Astrocyte (in vitro differentiated cells and primary cell): ENCODE results near the gene SLC25A40.

Source experiments
- EZH2 ChIP-seq: IDR thresholded peaks from 2 replicates; pipeline ENCODE4 v1.6.1; 2012; ENCODE audit warnings: mild to moderate bottlenecking, low read length, inconsistent platforms; ENCODE audit not compliant: insufficient read depth
- TF ChIP-seq, protein P1 (sequence below): IDR thresholded peaks from 2 replicates; pipeline ENCODE4 v1.5.1; 2011; ENCODE audit warnings: low read depth, mild to moderate bottlenecking, inconsistent platforms, low read length, moderate library complexity; ENCODE audit not compliant: insufficient read depth

DNA sequence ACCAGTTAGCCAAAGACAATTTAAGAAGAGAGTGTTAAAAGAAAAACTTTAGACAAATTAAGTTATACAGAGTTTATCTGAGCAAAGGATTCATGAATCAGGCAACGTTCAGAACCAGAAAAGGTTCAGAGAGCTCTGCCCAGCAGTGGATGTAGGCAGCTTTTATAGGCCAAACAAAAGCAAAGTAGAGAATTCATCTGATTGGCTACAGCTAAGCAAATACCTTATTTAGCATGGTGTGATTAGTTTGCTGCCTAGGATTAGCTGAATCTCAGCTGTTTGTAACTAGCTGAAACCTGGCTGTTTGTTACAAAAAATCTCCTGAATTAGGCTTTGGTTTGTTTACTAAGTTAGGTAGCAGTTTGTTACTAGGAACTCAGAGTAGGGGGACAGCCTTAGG, 66.0 kb downstream of the SLC25A40 start:
- TF ChIP-seq, protein P1, sequence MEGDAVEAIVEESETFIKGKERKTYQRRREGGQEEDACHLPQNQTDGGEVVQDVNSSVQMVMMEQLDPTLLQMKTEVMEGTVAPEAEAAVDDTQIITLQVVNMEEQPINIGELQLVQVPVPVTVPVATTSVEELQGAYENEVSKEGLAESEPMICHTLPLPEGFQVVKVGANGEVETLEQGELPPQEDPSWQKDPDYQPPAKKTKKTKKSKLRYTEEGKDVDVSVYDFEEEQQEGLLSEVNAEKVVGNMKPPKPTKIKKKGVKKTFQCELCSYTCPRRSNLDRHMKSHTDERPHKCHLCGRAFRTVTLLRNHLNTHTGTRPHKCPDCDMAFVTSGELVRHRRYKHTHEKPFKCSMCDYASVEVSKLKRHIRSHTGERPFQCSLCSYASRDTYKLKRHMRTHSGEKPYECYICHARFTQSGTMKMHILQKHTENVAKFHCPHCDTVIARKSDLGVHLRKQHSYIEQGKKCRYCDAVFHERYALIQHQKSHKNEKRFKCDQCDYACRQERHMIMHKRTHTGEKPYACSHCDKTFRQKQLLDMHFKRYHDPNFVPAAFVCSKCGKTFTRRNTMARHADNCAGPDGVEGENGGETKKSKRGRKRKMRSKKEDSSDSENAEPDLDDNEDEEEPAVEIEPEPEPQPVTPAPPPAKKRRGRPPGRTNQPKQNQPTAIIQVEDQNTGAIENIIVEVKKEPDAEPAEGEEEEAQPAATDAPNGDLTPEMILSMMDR, result no peak
- no peak for TF ChIP-seq EZH2
